Measurements from ENCODE around the gene CTSE. TPM values are rescaled to one million over a fixed set of nuclear protein-coding genes. Genes with fewer than 3 reads are reported as not detected.

CTSE gene
- total RNA-seq, 1 donor: not detected

GRCh38 chr1:206040328-206040727 is 16.6 kb upstream of the CTSE start:
- TF ChIP-seq CTCF (IDR thresholded peaks at IDR 0.05; ENCODE audit: insufficient read depth, low read depth, low read length): no peak
- DNase-seq (ENCODE audit: low read depth): no peak
- no peak overlapping the region for H3K4me3 ChIP-seq (ENCODE audit: low read depth, low read length)

GRCh38 chr1:206039046-206039973 is 15.6 kb upstream of the CTSE start:
- DNase-seq (ENCODE audit: low read depth): no peak
- no peak overlapping the region for H3K4me3 ChIP-seq (ENCODE audit: low read depth, low read length)
- TF ChIP-seq CTCF (IDR thresholded peaks at IDR 0.05; ENCODE audit: insufficient read depth, low read depth, low read length): no peak

GRCh38 chr1:206037581-206037980 is 13.9 kb upstream of the CTSE start:
- H3K4me3 ChIP-seq (ENCODE audit: low read depth, low read length): no peak overlapping the region
- DNase-seq (ENCODE audit: low read depth): no peak
- TF ChIP-seq CTCF (IDR thresholded peaks at IDR 0.05; ENCODE audit: insufficient read depth, low read depth, low read length): no peak

GRCh38 chr1:206036663-206037455 is 13.2 kb upstream of the CTSE start:
- no peak for TF ChIP-seq CTCF (IDR thresholded peaks at IDR 0.05; ENCODE audit: insufficient read depth, low read depth, low read length)
- no peak for DNase-seq (ENCODE audit: low read depth)
- H3K4me3 ChIP-seq (ENCODE audit: low read depth, low read length): no peak overlapping the region

GRCh38 chr1:206035027-206035426 is 11.3 kb upstream of the CTSE start:
- H3K4me3 ChIP-seq (ENCODE audit: low read depth, low read length): no peak overlapping the region
- no peak for DNase-seq (ENCODE audit: low read depth)
- TF ChIP-seq CTCF (IDR thresholded peaks at IDR 0.05; ENCODE audit: insufficient read depth, low read depth, low read length): no peak

GRCh38 chr1:206032380-206033140 is 8.9 kb upstream of the CTSE start:
- no peak for DNase-seq (ENCODE audit: low read depth)
- TF ChIP-seq CTCF (IDR thresholded peaks at IDR 0.05; ENCODE audit: insufficient read depth, low read depth, low read length): no peak
- H3K4me3 ChIP-seq (ENCODE audit: low read depth, low read length): no peak overlapping the region

Data from fibroblast of villous mesenchyme (primary cell).